Activated CD8-positive, alpha-beta memory T cell treated with anti-CD3 and anti-CD28 coated beads, Interleukin-2, amount 50 U/mL, for 24 hours (primary cell): Measurements from ENCODE around the gene GNPDA1.

Source experiments
- DNase-seq: peaks from one replicate; pipeline ENCODE4 v3.0.0-alpha.2; 2020; ENCODE audit errors: extremely low read depth

GNPDA1 gene

GRCh38 chr5:142023836-142024235 is 11.0 kb upstream of the GNPDA1 start:
- DNase-seq: no peak

DNA sequence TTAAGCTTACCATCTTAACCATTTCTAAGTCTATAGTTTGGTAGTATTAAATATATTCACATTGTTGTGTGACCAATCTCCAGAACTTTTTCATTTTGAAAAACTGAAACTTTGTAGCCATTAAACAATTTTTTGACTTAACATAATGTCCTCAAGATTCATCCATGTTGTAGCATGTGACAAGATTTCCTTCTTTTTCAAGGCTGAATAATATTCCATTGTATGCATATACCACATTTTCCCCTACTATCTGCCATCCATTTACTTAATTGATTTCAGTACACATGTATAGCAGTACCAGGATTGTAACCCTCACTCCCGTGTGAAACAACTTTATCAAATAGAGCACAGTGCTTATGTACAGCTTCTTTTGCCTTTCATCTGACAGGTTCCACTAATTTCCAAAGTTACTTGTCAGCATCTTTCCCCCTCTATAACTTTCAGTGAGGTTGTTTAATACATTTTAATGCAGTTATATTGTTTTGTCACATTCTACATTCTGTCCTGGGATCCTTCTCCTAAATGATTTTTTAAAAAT is 7.4 kb upstream of the GNPDA1 start:
- no peak for DNase-seq

DNA sequence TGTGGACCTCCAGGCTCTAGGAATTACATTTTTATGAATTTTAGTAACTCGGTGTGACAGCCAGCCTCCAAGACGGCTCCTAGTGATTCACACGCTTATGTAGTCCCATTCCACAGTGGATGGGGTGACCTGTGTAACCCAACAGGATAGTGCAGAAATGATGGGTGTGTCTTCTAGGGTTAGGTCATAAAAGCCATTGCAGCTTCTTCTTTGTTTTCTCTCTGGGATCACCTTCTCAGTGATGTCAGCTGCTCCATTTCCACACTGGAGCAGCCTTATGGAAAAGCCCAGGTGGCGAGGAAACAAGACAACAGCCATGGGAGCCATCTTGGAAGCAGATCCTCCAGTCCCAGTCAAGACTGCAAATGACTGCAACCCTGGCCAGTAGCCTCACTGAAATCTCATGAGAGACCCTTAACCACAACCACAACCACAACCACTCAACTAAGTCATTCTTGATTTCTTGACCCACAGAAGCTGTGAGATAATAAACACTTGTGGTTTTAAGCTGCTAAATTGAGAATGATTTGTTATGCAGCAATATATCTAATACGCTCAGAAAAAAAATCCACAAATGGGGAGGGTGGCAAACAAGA is 5.1 kb upstream of the GNPDA1 start:
- no peak for DNase-seq

GRCh38 chr5:142016556-142016955 is 3.7 kb upstream of the GNPDA1 start:
- no peak for DNase-seq

DNA sequence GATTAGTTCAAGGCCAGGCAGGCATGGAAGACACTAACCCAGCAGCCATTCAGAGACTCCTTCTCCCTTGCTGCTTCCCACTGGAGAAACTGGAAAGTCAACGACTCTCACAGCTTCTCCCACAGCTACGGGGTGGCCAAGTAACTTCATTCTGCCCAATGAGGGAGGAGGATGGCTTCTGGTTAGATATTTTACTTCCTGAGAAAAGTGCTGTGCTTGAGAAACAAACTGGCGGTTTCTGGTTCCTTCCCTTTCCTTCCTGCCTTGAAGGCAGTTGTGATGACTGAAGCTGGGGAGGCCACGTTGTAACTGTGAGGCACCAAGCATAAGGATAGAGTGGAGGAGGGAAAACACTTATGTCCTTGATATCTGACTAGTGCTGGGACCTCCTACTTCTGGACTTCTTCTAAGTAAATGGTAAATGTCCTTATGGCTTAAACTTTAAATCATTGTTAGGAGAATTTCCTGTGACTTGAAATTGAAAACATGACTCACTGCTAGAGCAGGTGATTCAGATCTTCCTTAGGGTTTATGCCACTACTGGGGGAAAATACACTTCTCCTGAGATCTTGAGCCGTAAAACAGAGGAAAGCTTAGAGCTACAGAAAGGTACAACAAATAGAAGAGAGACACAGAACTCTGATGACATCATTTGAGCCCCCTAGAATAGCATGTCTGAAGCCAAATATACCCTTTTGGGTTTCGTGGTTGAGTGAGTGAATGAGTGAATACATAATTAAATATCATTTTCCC is 3.1 kb upstream of the GNPDA1 start:
- DNase-seq: no peak

DNA sequence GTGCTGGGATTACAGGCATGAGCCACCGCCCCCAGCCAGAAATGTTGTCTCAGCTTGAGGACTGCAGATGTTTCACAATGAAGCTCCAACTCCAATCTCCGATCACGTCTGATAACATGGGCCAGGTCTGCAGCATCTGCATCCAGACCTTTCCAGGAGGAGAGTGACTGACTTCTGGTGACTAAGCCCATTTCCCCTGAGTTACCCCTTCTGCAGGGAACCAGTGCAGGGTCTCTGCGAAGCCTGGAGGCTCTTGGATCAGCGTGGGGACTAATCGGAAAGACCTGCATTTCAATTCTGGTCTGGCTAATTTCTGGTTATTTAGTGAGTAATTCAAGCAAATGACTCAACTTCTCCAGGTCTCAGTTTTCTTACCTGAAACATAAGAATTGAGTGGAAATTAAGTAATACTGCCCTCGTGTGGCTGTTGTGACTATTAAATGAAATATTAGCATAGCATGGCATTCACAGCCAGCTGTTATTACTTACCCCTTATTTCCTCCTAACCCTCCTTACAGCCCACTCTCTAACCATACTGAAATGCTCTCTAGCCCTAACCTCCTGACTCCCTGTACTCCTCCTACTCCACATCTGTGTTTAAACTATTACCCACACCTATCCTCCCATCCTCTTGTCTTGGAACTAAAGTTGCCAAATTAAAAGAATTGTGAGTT is 2.2 kb upstream of the GNPDA1 start:
- DNase-seq: no peak

DNA sequence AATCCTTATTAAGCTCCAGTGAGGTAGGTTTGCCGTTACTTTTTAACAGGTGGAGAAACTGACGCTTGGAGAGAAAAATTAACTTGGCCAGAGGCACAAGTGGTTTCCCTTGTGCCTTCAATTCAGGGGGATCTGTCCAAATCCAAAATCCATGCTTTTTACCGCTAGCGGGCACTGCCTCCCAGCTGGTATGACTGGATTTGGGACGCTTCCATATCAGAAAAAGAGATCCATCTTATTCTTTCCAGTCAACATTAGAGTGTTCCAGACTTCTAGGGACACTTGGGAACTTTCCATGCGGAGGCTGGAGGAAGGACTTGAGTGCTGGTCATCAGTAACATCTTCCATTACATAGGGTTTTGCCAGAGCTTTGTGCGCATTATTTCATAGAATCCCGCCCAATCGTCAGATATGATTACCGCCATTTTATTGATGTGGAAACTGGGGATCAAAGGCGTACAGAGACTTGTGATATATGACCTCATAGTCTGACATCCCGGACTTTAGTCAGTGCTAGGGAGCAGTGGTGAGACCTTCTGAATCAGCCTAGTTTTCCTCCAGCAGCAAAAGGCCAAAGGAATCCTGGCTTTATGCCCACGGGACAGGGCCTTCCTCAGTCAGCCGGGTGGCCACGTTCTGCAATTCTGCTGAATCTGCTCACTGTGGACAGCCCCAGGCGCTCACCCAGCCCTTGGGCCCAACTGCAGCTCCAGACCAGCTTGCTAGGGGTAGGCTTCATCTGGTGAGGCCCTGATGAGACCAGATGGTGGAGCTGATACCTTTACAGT is 1.1 kb upstream of the GNPDA1 start:
- DNase-seq: no peak

- no peak for DNase-seq
Observed at GRCh38 chr5:142012186-142012785, 541 bp downstream of the GNPDA1 start.

GRCh38 chr5:142011572-142012185 is 1.1 kb downstream of the GNPDA1 start:
- DNase-seq: no peak

DNA sequence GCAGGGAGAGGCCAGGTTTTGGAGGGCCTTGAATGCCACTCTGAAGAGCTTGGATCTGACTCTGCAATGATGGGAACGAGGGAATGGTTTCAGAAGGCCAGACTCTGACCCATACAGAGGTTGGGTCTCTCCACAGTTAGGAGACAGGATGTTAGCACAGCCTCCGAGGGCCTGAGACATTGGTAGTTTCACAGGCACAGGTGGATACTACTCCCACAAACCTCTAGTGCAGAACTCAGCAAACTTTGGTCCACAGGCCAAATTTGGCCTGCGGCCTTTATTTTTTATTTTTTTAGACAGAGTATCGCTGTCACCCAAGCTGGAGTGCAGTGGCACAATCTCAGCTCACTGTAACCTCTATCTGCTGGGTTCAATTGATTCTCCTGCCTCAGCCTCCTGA is 2.9 kb downstream of the GNPDA1 start:
- no peak for DNase-seq

DNA sequence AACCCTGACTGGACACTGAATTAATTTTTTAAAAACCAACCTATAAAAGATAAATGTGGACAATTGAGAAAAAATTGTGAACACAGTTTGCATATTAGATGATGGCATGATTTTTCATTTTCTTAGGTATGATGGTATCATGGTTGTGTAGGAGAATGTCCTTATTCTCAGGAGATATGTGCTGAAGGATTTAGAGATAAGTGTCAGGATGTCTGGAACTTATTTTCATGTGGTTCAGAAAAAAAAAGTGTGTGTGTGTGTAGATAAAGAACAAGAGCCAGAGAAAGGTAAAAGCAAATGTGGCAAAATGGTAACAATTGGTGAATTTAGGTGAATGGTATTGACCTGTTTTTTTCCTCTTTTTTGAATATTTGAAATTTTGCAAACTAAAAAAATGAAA is 4.0 kb downstream of the GNPDA1 start:
- DNase-seq: no peak

DNA sequence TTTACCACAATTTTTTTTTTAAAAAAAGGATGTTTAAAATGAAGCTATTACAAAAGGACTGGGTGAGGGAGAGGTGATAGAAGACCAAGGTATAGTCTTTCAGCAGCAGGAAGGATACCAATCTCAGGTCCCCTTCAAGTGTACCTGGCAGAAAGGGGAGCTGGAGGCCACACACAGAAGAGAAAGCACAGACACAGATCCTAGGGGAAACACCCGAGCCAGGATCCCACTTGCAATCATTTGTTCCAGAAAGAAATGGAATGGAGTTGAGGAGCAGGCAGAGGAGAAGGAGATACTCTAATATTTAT is 5.6 kb downstream of the GNPDA1 start:
- no peak for DNase-seq

- DNase-seq: no peak
Observed at GRCh38 chr5:142006363-142007236, 6.2 kb downstream of the GNPDA1 start.

DNA sequence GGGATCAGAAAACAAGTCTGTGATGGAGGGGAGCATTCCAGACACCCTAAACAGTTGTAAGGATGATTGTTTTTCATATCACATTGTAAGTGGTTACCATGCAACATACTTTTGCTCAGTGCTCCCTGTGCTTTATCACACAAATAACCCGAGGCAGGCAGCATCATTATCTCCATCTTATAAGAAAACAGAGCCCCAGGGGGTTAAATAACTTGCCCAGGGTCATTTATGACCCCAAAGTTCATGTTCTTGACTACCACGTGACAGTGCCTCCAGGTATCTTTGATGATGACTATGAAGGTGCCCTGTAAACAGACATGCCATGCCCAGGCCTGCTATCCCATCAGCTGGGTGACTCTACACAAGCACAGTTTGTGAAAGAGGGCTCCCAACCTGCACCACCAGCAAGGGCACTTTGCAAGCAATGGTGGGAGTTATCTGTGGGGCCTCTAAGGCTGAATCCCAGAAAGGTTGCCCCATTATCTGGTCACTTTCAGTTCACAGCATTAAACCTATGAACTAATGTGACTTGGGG is 9.5 kb downstream of the GNPDA1 start:
- DNase-seq: no peak

- DNase-seq: no peak
Observed at GRCh38 chr5:142000704-142001484, 11.9 kb downstream of the GNPDA1 start.

- no peak for DNase-seq
Observed at GRCh38 chr5:142000173-142000572, 12.7 kb downstream of the GNPDA1 start.

DNA sequence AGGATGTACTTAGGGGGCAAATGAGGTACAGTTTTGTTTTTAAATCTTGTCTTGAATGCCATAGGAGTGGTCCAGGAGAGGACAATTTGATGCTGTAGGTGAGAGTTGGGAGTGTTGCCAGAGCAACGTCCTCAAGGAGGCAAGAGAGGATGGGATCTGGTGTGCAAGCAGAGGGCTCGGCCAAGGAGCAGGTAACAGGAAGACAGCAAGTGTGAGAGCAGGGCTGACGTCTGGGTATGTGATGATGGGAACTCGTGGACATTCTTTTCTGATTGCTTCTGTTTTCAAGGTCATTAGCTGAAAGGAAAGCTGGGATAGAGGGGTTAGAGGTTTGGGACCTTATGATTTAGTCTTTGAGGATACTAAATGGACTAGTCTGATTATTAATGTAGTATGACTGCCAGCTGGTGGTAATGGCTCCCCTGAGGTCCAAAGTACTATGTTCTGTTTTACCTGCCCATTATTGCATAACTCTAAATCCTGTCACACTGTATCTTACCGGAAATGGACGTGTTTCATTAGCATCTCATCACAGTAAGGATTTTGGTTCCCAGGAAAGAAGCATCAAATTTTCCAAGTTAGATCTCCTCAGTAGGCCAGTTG is 15.4 kb downstream of the GNPDA1 start:
- DNase-seq: no peak

DNA sequence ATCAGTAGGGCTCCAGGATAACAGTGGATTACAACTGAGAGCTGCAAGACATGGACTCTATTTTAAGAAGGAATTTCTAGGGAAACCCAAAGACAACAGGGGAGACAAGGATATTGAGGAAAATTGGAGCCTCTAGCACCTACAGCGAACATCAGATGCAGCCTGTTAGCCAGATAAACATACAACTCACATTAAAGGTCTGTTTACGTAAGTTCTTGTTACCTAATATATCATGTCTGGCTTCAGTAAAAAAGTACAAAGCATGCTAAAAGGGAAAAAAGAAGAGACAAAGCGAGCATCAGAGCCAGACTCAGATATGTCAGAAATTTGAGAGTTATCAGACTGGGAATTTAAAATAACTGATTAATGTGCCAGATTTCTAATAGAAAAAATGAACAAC is 17.2 kb downstream of the GNPDA1 start:
- no peak for DNase-seq
